ENCODE data around the gene TNIK.

TNIK gene

DNA sequence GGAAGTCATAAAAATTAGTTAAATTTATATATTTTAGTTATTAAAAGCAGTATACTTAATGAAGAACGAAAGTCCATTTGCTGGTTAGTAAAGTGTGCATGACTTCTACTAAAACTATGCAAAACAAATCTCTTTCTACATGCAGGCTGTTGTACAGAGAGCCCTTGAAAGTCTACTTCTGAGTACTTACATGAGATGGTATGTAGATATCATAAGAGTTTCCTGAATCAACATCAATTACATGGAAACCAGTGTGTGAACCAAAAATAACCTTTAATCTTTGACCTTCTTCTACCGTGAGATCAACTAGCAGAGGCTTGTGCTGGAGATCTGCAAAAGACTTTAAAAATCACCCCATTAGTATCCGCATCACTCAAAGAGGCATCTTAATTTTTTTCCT is 391.5 kb downstream of the TNIK start:
- DNase-seq (no peak), ATAC-seq (no peak)

DNA sequence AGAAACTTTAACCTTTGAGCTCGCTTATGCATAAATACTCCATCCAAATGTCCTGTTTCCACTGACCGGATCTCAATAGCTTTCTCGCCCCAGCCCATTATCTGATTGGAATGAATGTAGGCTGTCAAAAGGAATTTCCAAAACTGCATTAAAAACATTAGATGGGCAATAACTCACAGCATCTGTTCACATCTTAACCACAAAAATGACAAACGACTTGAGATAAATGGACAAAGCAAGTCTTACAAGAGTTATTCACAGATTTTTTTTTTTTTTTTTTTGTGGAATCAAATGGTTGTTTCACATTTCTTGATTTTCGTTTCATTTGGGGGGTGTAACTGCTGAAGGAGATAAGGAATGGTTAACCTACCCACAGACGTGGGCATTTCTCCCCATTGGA is 394.0 kb downstream of the TNIK start:
- DNase-seq (no peak), ATAC-seq (no peak)

DNA sequence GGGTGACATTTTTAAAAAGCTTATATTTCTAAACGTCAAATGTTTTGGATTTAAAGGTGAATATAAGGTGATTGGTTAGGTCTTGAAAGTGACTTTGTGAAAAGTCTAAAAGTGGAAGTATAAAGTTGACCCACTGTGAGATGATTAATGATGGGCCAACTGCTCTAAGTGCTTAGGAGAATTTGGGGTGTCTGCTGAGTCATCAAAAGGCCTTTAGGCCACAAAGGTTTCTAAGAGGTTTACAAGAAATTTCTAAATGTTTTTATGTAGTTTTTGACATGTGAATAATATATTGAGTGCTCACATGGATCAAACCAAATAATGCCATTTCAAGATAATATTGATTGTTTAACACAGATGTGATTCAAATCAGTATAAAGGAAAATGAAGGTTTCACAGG is 394.5 kb downstream of the TNIK start:
- DNase-seq (no peak), ATAC-seq (no peak)

DNA sequence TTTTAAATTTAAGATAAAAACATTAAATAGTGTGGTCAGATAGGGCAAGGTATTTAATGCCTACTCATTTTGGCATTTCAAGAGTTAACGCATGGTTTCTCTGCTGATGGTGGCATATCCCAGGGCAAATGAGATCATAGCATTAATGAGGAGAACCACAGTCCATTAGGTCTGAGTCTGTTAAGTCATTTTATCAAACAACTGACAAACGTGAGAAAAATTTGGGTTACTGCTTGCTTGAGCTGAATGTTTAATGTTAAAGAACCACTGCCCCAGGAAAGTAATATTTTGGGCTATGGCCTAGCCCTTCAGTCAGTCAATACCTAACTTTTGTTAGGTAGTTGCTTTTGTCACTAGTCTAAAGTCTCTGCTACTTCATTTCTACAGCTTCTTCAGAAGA is 395.7 kb downstream of the TNIK start:
- ATAC-seq (no peak), DNase-seq (no peak)

DNA sequence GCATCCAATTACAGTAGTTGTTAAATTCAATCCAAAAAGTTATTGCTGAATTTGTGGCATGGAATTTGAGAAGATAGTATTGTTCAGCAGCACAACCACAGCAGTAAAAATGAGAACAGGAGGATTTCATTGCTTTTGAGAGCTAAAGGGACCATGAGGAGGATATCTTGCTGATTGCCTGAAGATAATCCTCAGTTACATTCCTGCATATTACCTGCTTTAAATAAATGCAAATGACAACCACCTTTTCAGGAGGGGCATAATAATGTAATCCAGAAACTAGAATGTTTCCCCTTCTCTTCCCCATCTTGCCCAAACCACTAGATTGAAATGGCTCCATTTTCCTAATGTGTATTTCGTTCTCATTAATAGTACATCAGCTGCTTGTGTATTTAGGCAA is 398.5 kb downstream of the TNIK start:
- no peak for ATAC-seq
- no peak for DNase-seq

DNA sequence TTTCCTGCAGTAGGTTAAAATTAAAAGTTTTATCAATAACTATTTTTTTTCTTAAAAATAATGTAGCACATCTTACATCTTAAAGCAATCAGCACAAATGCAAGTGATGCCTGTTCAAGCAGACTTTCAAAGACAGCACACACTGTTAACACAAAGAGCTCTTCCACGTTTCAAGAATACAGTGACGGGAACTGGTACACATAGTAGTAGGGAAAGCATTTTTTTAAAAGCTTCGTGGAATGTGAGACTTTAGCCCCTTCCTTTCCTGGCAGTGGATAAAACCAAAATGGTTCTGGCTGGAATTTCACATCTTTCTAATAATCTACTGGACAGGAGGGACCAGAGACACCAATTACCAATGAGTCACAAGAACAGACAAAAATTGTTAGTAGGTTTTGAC is 400.2 kb downstream of the TNIK start:
- DNase-seq (no peak), ATAC-seq (no peak)

DNA sequence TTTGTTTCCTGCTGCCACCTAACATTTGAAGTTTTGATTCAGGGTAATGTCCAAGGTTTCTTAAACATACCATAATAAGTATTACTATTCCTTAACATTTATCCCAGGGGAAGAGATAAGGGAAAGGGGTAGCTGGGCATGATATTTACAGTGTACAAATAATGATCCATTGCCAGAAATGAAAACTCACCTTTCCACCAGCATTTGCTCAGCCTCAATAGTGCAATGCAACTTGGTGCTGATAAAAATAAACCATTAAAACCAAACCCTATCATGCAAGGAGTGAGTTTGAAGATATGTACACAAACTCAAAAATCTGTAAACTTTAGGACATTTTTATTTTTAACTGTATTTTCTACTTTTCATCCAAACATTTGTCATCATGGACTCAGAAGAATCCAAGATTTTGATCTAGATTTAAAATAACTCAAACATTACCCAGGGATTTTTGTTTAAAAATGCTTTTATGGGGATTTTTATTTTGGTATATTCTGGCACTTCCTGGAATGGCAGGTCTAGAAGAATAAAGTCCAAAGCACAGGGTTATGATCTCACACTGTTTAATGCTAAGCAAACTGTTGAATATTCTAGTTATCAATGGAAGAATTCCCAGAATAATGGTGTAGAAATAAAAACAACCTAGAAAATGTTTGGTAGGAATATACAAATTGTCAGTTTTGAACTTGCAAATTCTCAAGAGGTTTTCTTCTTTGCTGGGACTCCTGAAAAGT is 401.2 kb downstream of the TNIK start:
- no peak for ATAC-seq

DNA sequence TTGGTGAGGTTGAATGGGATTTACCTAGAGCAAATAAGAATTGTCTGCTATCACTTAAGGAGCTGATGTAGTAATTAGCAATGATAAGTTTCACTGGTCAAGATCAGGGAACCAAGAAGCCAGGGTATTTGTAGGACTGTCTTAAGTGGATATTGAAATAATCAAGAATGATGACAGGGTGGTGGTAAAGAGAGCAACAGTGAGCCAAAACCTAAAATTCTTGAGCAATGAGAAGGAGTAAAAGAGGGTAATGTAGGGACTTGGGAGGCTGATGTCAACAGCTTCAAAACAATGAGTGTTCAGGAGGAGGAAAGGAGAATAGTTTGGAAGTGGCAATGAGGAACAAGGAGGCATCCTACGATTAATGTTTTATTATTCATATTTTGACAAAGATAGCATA is 402.1 kb downstream of the TNIK start:
- DNase-seq = no peak

More for the DNA sequence above, 401.2 kb downstream of the TNIK start:
- DNase-seq = no peak

DNA sequence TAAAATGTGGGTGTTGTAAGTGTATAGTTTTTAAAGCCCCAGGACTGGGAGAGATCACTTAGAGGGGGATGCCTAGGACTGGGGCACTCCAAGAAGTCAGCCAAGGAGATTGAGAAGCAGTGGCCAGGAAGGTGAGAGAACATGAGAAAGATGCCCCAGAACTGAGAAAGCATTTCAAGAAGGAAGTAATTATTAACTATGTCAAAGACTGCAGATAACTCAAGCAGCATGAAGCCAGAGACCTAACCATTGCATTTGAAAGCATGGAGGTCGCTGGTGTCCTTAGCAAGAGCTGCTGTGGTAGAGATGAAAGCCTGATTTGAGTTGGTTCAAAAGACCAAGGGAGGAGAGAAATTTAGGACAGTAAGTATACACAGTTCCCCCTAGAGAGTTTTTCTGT is 403.1 kb downstream of the TNIK start:
- no peak for DNase-seq
- ATAC-seq = no peak

More for the DNA sequence above, 402.1 kb downstream of the TNIK start:
- ATAC-seq = no peak

DNA sequence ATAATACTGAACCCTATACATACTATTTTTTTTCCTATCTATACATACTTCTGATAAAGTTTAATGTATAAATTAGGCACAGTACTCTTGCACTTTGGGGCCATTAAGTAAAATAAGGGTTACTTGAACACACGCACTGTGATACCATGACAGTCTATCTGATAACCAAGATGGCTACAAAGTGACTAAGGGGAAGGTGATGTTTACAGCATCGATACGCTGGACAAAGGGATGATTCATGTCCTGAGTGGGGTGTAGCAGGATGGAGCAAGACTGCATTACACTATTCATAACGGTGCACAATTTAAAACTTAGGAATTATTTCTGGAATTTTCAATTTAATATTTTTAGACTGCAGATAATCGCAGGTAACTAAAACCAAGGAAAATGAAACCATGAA is 403.7 kb downstream of the TNIK start:
- ATAC-seq (no peak), DNase-seq (no peak)

DNA sequence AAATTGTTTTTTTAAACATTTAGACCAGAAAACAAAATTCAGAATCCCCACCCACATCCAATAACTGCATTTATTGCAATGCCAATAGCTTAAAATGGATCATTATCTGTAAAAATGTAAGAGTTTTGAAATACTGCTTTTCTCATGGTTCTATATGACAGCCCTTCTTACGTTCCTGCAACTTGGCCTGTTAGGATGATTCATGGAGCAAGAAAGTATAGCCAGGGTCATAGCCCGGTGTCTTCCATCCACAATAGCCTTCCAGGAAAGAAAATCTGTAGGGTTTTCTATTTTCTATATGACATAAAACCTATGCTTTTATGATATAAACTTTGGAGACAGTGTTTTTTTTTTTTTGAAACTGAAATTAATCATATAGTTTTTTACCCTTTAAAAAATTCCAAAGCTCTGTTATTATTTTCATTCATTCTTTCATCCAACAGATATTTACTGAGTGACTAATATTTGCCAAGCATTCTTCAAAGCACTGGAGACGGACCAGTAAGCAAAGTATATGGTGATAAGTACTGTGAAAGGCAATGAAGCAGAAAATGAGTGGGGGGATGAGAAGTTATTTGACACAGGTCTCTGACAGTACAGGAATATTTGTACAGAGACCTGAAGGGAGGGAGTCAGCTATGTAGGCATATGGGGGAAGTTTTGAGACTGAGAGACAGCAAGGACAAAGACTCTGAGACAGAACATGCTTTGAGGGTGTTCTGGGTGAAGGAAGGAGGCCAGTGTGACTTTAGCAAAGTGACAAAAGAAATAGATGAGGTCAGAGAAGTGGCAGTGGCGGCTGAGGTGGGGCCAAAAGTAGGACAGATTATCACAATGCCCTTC is 404.6 kb downstream of the TNIK start:
- ATAC-seq = no peak
- no peak for DNase-seq

DNA sequence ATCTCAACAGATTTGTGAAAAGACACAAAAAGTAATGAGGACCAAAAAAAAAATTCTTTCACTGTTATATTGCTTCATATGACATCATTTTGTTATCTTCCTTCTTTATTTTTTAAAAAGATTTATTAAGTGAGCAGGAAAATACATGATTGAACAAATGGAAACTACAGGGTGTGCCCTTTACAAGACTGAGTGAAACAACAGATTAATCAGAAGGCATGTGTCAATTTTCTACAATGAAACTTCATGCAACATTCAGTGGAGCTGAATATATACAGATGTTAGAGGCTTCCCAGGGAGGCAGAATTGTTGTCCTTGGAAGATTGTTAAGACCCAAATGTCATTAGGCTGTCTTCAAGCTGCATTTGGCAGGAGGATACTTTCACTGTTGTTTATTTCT is 405.3 kb downstream of the TNIK start:
- DNase-seq = no peak
- ATAC-seq = no peak

DNA sequence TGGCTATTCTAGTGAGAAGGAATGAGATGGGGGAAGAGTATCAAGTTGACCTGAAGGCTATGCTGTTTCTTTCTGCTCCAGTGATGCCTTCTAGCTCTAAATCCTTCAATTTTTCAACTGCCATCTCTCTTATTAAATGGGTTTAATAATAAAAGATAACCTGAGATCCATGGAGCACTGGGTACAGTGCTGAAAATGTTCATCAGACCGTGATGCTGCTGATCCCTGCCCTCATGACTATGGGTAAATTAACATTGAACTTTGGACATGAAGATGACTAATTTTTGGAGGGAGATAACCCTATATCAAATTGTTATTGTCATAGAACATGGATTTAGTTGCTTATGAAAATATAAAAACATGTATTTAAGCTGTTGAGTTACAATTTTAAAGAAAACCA is 406.0 kb downstream of the TNIK start:
- DNase-seq = no peak
- ATAC-seq = no peak

DNA sequence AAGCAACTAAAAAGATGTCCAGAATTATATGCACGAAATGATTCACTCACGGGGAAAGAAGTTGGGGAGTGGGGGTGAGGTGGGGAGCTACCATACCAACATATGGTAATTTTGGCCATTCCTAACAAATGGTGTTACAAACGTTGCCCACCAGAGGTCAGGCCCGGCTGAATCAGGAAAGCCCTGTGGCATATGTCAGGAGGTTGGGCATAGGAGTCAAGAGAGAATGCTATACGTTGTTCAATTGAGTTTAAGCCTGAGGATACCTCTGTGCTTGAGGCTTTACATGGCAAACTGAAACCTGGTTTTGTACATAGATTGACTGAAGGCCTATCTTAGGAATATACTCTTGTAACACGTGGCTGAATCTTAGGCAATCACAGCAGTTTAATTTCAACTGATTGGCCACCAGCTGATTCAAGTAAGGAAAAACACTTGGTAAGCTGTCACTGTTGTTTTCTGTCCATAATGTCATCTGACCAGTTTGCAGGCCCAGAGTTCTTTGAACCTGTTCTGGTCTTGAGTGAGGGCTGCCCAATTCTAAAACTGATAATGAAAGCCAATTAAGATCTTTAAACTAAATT is 410.3 kb downstream of the TNIK start:
- peak; percentile 52 for DNase-seq
- ATAC-seq = peak; percentile 72

DNA sequence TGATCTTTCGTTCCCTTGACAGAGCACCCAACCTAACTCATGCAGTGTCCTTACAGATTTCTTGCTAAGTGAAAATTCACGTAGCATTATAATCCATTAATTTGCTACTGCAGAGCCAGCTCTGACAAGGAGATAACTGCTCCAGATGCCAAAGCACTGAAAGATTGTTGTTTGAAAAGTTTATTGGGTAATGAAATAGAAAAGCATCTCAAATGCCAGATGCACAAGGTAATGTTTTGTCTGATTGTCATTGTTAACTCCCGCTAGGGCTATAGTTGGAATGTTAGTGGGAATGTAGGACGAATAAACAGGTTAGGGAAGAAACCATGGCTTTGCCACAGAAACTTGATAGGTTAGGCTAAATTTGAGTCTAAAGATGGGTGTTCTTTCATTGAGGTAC is 413.4 kb downstream of the TNIK start:
- ATAC-seq = no peak
- DNase-seq = no peak

DNA sequence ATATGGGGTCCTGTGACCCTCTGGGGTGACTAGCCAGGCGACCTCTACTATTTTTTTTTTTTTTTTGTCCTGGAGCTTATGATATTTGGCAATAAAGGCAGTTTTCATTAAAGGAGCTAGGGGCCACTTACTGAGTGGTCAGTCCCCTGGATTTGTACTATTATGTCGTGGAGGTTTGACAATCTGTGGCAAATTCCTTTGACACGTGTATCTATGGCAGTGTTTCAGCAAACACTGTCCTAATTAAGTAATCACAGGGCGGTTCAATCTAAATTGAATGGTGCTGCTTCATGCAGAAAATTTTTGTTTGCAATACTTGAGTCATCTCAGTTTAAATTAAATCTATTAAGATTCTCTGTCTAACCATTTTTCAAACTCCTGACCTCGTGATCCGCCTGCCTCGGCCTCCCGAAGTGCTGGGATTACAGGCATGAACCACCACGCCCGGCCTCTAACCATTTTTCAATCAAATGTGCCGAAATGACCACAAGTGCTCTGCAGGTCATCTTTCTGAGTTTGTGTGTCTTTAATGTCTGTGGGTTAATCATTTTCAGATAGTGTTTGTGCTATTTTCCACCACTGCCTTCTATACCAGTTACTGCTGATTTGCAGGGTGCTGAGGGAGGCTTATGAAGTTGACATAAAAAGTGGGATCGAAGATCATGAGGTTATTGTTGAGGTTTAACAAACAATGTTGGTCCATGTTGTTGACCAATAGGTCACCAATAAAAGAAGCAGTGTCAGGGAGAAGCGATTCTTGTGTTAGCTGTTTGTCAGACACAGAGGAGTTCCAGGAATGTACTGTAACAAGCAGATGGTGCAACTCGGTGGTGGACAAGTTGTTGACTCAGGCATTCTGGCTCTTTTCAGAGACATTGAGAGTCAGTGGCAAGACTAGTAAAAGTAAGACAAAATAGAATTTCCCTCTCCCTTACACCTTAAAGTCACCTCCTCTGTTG is 415.1 kb downstream of the TNIK start:
- ATAC-seq (no peak), DNase-seq (no peak)

DNA sequence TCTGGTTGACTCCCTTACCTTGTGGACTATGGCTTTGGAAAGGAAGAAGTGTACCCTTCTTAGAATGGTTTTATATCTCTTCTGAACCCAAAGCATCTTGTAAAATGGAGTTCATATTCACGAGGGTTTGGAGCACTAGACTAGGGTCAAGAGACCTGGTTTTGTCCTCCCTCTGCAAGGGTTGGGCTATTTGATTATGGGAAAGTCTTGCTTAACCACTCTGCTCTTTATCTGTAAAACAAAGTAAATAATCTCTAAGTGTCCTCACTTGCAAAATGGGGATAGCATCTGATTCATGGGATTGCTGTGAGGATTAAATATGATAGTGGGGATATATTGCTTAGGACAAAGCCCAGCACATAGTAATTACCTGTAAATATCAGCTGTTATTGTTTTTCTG is 415.8 kb downstream of the TNIK start:
- ATAC-seq (no peak), DNase-seq (no peak)

DNA sequence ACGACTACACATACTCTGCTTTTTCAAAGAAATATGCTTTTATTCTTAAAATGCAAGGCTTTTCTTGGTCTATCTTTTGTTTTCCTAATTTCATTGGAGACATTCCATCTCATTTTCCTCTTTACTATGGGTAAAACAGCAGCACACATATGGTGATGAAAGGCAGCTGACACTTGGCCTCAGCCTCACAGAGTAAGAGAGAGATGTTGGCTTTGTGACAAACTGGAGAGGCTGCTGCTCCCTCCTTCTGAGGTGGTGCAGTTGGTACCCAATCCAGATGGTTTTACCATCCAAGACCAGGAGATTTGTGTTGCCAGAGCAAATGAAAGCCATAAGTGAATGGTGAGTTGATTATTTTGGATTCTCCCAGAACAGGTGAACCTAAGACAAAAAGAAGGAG is 420.5 kb downstream of the TNIK start:
- ATAC-seq (no peak), DNase-seq (no peak)

DNA sequence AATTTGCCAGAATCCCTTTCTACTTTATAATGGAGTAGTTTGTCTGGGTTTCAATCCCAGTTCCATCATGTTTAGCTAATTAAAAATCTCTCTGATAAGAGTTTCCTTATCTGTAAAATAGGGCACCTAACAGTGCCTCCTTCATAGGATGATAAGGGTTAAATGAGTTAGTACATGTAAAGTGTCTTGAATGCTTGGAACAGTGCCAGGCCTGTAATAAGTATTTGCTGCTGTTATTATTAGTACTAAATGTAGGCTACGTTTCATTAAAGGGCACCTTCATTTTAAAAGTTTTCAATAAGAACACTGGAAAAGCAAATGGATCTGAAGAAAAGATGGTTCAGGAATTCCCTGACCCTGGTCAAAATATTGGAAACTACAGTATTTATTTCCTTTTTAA is 421.9 kb downstream of the TNIK start:
- ATAC-seq = no peak

DNA sequence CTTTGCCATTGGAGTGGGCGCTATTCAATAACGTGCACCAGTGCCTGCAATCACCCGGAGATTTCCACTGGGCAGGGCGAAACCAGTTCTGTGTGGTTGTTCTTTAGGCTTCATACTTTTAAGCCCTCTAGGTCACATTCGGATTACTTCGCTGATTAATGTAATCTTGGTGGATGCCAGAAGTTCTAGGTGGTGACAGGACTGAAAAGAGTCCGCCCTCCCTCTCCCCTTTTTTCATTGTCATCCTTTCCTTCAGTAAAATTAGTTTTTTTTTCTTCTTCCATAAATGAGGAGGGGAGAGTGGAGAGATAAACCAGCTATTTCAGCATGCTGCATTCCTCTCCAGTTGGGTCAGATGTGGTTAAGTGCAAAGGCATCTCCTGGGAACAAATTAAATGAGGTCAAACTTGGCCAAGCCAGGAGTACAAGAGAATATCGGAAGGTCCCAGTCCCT is 431.4 kb downstream of the TNIK start:
- no peak for DNase-seq
- ATAC-seq = no peak

More for the DNA sequence above, 421.9 kb downstream of the TNIK start:
- DNase-seq = no peak

DNA sequence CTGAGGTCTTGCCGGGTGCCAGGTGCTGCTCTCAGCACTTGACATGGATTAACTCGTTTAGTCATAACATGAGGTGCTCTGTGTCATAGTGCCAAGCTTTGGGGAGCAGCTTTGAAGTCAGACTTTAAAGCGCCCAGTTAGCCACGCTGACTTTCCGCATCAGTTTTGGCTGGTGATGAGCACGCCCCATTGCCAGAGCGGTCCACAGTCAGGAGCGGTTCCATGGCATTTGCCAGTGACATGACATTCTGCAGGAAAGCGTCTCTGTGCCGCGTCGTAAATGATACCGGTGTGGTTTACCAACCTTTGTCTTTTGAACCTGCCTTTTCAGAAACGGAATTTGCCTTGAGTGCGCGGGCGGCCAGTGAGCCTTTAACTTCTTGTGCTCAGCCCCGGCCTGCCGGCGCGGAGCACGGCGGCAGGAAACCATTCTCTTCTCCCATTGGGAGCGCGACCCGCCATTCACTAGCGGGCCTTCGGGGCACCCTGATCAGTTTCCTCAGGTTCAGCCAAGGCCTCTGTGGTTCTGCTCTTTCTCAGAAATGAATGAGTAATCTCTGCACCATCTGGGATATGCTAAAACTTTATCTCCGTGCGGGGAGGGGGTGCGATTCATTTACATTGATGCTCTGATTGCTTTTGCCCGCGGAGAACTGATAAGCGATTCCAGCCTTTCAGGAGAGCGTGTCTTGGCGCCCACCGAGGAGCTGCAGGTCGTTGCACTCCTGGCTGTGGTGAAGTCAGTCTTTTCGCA is 432.0 kb downstream of the TNIK start:
- ATAC-seq = peak; percentile 91
- DNase-seq = peak; percentile 70
